Esophagus squamous epithelium (tissue), 5 donors: ENCODE data around the gene PDE5A. TPM values are rescaled to one million over a fixed set of nuclear protein-coding genes. Genes with fewer than 3 reads are reported as not detected.
A peak's percentile ranks its signal among the peaks of the same experiment; 100 is the strongest.

Source experiments
- DNase-seq: peaks from one replicate; lab custom pipeline; 2025; lab: John Stamatoyannopoulos, UW
- H3K27ac ChIP-seq, 4 donors: fragments of 200-600 bp; sonication (generic); one replicate each; pipeline ENCODE4 v1.5.1; 2016 to 2019; ENCODE audit warnings: mild to moderate bottlenecking in 1 of 4
- H3K27me3 ChIP-seq, 4 donors: fragments of 200-600 bp; sonication (generic); 1 replicate in 3 of 4; 2 replicates in 1 of 4; pipeline versions ENCODE4 v1.5.1 to v1.6.0; 2017 to 2021; ENCODE audit warnings: antibody characterized with exemption in 1 of 4
- H3K36me3 ChIP-seq, 3 donors: fragments of 200-600 bp; sonication (generic); one replicate each; pipeline ENCODE4 v1.5.1; 2016 to 2019
- H3K4me1 ChIP-seq, 3 donors: fragments of 200-600 bp; sonication (generic); one replicate each; pipeline ENCODE4 v1.5.1; 2017 to 2019
- H3K4me3 ChIP-seq, 4 donors: fragments of 200-600 bp; sonication (generic); 1 replicate in 3 of 4; 2 replicates in 1 of 4; pipeline ENCODE4 v1.5.1; 2016 to 2019; ENCODE audit warnings: mild to moderate bottlenecking in 2 of 4, moderate library complexity in 1 of 4
- H3K9me3 ChIP-seq, 3 donors: fragments of 200-600 bp; sonication (generic); one replicate each; pipeline ENCODE4 v1.5.1; 2016 to 2019
- CTCF ChIP-seq, 6 experiments: fragments of 450-650 bp in 4 of 6; fragments of 200-600 bp in 2 of 6; sonication (generic) in 2 of 6; IDR thresholded peaks; one replicate each; pipeline ENCODE4 v1.5.1; 2016 to 2019; ENCODE audit warnings: antibody characterized with exemption in 6 of 6, mild to moderate bottlenecking in 4 of 6, moderate library complexity in 4 of 6
- POLR2A ChIP-seq, 4 donors: fragments of 450-650 bp; IDR thresholded peaks; one replicate each; pipeline ENCODE4 v1.6.1; 2017; ENCODE audit warnings: antibody characterized with exemption in 4 of 4, mild to moderate bottlenecking in 4 of 4, moderate library complexity in 3 of 4
- WGBS, 2 donors: methylation state at CpG; one replicate each; pipeline ENCODE4 v1.1.5; 2018; 5-methylcytosine and 5-hydroxymethylcytosine counted together
- intact Hi-C: fragments of 100-400 bp; cut with DNase I; formaldehyde crosslinking; loops from one replicate; pipeline ENCODE4 v1.15.0; 2022
- total RNA-seq, 4 donors: library from RNA; depleted of rRNA; stranded (reverse); fragments of >200 nt; gene quantifications; one replicate each; pipeline ENCODE4 v1.1.0, GENCODE V29; 2016
- donor health status: DM: yes; HTN: yes; CAD: no.

Gene PDE5A
- total RNA-seq, 4 donors from 2014 or later = 1.9 to 26.7 (median 6.0) TPM

GRCh38 chr4:119537586-119537985, 91.0 kb downstream of the PDE5A start:
- intact Hi-C loops = no loop called here
- H3K9me3 ChIP-seq = no peaks in the 10 kb centered on the region
- H3K27ac ChIP-seq = peak overlapping the region in 1 of 4 donors; percentile 45
- peaks cover 0 to 13% (median 0%) of the 10 kb centered on the region in 3 donors for H3K4me1 ChIP-seq
- H3K27me3 ChIP-seq = no peaks in the 10 kb centered on the region
- TF ChIP-seq POLR2A (IDR thresholded peaks at IDR 0.05) = no peak
- no peak for TF ChIP-seq CTCF (IDR thresholded peaks at IDR 0.05)
- H3K36me3 ChIP-seq = peaks cover 0 to 6% (median 0%) of the 10 kb centered on the region in 3 donors
- H3K4me3 ChIP-seq = no peak overlapping the region
- DNase-seq = no peak
- WGBS, 2 donors = 93 to 95% methylated on average over 1 of the region's 1 CpG

GRCh38 chr4:119536572-119537528, 91.8 kb downstream of the PDE5A start:
- TF ChIP-seq CTCF (IDR thresholded peaks at IDR 0.05) (no peak), POLR2A (IDR thresholded peaks at IDR 0.05) (no peak)
- intact Hi-C loops = no loop called here
- H3K4me3 ChIP-seq = no peak overlapping the region
- H3K27ac ChIP-seq = peak overlapping the region in 2 of 4 donors; percentile 19 to 45
- H3K36me3 ChIP-seq = peaks cover 0 to 6% (median 0%) of the 10 kb centered on the region in 3 donors
- DNase-seq = no peak
- no peaks in the 10 kb centered on the region for H3K9me3 ChIP-seq
- H3K27me3 ChIP-seq = no peaks in the 10 kb centered on the region
- peaks cover 0 to 13% (median 0%) of the 10 kb centered on the region in 3 donors for H3K4me1 ChIP-seq
- WGBS, 2 donors = 58 to 63% methylated on average over 6 of the region's 6 CpGs

- Histone ChIP-seq H3K27me3 (no peaks in the 10 kb centered on the region), H3K36me3 (peaks cover 0 to 6% (median 0%) of the 10 kb centered on the region in 3 donors), H3K4me1 (peaks cover 0 to 11% (median 0%) of the 10 kb centered on the region in 3 donors), H3K4me3 (no peak overlapping the region), H3K27ac (no peak overlapping the region), H3K9me3 (no peaks in the 10 kb centered on the region)
- 76 to 86% methylated on average over 1 of the region's 1 CpG for WGBS, 2 donors
- intact Hi-C loops = no loop called here
- TF ChIP-seq POLR2A (IDR thresholded peaks at IDR 0.05) (no peak), CTCF (IDR thresholded peaks at IDR 0.05) (no peak)
- no peak for DNase-seq
These were observed 96.3 kb downstream of the PDE5A start for GRCh38 chr4:119532319-119532718.

GRCh38 chr4:119529788-119530187, 98.8 kb downstream of the PDE5A start:
- Histone ChIP-seq H3K9me3 (no peaks in the 10 kb centered on the region), H3K4me3 (no peak overlapping the region), H3K27ac (no peak overlapping the region), H3K27me3 (no peaks in the 10 kb centered on the region), H3K36me3 (peaks cover 0 to 6% (median 0%) of the 10 kb centered on the region in 3 donors), H3K4me1 (peaks cover 0 to 9% (median 4%) of the 10 kb centered on the region in 3 donors)
- DNase-seq = no peak
- 89 to 94% methylated on average over 3 of the region's 3 CpGs for WGBS, 2 donors
- TF ChIP-seq CTCF (IDR thresholded peaks at IDR 0.05) (no peak), POLR2A (IDR thresholded peaks at IDR 0.05) (no peak)
- intact Hi-C loops = no loop called here
